HUDEP-2 (cell line): Measurements from ENCODE around the gene PTPRM.
"Not testable (repeated sequence)": the region's sequence is repeated elsewhere in the genome, so short reads cannot be mapped to it uniquely, and the experiment has no call there.

Experiments
- DNase-seq, 76 experiments: peaks; one replicate each; lab custom pipeline; 2025; ENCODE audit not compliant: unreplicated experiment in 76 of 76; lab: John Stamatoyannopoulos, UW

Gene PTPRM

GRCh38 chr18:7921938-7922587 lies 354.9 kb downstream of the PTPRM start:
- DNase-seq: no peak

DNA sequence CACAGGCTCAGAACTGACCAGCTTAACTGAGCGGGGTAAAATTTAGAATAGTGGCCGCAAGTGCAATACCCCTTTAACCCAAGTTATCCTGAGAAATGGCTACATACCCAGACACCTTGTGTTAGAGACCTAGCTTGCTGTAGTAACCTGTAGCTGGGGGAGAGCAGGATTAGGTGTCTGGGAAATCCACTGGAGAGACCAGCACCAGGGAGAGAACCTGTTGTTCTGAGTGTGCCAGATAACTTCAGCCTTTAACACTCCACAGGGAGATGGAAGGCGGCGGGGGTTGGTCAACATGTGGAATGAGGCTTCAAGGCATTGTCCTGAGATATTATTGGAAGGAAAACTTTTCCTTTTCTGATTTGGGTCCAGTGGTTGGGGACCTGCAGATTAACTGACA lies 356.0 kb downstream of the PTPRM start:
- no peak for DNase-seq

DNA sequence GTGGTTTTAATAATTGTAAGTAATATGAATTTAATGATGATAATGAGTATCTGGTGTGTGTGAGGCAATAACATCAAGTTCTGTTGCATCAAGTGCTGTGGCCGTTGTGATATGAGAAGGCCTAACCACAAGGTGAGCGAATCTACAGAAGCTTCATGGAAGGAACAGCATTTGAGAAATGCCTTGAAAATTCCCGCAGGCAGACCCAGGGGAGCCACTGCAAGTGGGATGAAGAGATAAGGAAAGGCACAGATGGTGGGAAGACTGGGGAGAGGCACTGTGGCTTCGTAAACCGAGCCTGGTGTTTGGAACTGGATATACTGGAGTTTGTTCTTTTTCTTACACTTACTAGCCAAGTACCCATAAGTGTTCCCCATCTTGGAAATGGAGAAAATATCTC lies 357.5 kb downstream of the PTPRM start:
- no peak for DNase-seq

DNA sequence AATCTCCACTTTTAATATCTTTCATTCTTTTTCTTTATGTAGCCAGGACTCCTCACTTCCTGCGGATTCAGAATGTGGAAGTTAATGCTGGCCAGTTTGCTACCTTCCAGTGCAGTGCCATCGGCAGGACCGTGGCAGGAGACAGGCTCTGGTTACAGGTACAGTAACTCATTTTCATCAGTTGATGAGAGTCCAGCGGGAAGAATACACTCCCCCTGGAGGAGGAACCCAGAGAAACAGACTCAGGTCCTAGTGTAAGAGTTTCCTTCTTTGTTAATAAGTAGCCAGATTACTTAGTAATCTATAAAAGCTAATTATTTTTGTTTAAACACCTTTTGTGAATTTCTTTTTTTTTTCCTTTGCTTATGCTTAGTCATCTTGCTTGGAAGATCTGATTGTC lies 359.4 kb downstream of the PTPRM start:
- DNase-seq: no peak

DNA sequence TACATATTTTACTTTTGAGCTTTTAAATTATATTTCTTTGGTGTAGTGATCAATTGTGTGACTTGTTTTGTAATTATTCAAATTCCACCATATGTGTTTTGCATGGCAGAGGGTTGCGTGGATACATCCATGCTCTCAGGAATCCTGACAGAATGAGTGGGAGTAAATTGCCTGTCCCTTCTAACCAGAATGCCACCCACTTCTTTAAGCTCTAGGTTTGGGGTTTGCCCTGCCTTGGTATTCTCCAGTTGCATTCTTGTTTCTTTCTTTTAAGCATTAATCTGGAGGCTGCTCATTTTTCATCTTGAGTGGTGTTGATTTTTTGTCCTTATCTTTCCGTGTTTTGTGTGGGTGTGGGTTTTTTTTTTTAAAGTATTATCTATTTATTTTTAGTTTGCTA lies 360.0 kb downstream of the PTPRM start:
- DNase-seq: no peak

DNA sequence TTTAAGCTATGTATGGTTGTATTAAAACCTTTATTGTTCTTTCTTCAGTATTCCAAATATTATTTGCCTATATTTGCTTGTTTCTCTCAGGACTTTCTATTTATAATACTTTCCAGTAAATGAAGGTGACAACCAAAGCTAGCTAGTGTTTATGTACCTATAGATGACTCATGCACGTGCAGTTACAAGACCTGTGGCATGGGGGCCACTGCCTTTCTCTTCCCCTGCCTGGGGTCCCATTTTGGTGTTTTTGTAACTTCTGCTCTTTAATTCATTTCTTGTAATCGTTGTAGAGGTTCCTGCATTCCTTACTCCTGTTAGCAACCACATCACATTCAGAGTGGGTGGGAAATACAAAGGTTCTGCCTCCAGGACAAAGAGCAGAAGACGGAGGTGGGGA lies 364.6 kb downstream of the PTPRM start:
- DNase-seq: no peak

DNA sequence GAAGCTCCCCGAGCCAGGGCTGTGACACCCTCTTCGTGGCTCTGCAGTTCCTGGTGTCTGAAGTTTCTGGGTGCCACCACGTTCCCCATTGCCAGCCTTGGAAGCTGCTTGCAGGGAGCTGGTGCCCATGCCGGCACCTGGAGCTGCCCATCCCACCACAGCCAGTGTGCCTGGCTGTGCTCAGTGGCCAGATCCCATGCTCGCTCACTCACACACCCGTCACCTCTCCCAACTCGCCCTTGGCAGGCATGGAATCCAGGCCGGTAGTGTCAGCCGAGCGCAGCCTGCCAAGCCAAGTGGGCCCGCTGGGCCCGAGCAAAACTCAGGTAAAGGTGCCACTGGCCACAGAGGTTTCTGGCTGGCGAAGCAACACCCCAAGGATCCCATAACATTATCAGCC lies 370.2 kb downstream of the PTPRM start:
- no peak for DNase-seq

- no peak for DNase-seq
Measured at GRCh38 chr18:7939521-7939920, 372.4 kb downstream of the PTPRM start.

- DNase-seq: no peak
Measured at GRCh38 chr18:7940379-7940778, 373.3 kb downstream of the PTPRM start.

GRCh38 chr18:7940971-7941370 lies 373.9 kb downstream of the PTPRM start:
- DNase-seq: no peak

DNA sequence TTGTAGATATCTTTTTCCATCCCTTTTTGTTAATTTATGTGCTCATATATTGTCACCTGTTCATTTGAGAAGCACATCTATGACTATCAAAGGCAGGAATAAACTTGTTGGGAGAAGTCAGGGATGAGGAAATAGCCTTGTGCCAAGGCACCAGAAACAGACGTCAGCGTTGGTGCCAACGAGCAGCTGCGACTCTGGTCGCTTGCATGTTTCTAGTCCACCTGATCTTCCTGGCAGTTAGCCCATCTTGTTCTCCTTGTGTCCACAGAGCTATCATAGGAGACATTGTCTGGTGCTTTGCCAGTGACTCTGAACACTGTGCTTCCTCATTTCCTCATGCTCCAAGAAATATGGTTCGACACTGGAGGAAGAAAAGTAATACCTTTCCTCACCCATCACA lies 374.4 kb downstream of the PTPRM start:
- no peak for DNase-seq

DNA sequence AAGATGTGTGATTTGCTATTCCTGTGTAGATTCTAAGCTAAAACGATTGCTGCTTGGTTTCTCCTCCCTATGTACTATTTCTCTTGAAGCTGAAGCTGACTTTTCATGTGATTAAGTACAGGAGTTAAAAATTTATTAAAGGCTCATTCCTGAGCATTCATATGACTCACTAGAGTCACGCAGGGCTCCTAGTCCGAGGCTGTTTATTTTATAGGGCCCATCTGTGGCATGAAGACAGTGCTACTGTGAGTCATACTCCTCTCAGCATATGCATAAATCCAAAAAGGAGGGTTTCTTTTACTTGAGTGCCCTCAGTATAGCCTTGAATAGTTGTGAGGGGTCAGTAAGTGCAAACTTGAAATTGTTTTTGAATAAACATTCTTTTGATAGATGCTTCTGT lies 378.8 kb downstream of the PTPRM start:
- no peak for DNase-seq

DNA sequence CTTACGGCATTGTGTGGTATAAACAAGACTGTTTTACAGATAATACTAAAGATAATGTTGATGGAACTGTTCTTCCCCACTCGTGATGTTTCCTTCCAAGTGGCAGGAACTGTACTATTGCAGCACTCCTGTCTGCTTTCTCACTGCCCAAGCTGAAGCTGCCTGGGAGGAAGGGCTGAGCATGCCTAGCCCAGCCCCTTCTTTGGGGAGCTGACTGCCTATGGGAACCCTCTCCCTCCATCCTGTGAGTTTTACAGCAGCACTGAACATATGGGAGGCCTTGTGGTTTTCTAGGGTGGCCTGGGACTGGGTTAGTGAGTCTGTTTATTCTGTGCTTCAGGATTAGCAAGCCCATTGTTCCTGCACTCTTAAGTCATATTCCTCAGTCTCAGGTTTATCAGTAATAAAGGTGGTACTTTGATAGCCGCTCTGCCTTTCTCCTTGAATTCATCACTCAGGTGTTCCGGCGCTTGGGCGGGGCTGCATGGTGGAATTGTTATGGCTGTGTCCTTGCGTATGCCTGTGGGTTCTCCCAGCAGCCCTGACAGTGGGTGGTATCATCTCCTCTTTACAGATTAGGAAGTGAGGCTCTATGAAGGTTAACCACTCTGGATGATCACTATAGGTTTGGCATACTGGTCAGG lies 379.7 kb downstream of the PTPRM start:
- DNase-seq: no peak

- no peak for DNase-seq
Measured at GRCh38 chr18:7950380-7951136, 383.4 kb downstream of the PTPRM start.

DNA sequence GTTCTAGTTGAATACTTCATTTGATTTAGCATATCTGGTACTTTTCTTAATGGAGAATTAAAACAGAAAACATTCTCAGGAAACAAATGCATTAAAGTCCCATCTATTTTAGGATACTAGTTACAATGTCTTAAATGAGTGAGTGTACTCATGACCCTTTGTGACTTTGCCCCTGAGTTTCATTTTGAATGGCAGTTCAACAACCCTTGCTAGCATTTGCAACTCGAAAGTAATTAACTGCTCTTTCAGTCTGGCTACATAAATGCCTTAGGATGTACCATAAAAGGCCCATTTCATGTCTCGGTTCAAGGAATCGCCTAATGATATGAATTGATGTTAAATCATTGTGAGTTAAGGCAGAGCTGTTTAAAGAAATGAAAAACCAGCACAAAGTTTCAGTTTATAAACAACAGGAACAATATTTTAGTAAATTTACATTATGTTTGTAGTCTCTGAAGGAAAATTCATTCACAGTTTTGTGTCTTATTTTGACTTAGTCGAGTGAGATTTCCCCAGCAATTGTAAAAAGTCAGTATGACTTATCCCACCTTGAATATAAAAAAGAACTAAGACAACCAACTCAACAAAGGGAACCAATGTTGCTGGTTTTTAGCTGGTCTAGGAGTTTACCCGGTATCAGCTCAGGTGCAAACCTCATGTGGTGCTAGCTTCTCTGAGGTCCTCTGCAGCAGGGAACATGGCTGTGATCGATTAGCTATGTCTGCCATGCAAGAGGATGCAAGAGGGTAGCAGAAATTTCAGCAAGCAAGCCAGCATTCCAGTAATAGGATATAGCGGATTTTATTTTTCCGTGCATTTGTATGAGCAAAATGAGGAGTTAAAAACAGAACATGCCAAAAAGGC lies 386.2 kb downstream of the PTPRM start:
- no peak for DNase-seq

- no peak for DNase-seq
Measured at GRCh38 chr18:7954238-7954637, 387.1 kb downstream of the PTPRM start.

DNA sequence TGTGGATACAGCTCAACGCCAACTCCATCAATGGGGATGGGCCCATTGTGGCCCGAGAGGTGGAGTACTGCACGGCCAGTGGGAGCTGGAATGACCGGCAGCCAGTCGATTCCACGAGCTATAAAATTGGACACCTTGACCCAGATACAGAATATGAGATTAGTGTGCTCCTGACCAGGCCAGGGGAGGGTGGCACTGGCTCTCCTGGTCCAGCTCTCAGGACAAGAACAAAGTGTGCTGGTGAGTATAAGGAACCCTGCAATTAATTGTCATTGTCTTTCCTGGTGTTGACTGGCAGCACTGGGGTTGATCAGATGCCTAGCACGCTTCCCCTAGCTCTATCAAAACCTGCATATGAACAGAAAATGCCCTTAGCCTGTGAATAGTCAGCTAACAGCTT lies 388.1 kb downstream of the PTPRM start:
- no peak for DNase-seq

DNA sequence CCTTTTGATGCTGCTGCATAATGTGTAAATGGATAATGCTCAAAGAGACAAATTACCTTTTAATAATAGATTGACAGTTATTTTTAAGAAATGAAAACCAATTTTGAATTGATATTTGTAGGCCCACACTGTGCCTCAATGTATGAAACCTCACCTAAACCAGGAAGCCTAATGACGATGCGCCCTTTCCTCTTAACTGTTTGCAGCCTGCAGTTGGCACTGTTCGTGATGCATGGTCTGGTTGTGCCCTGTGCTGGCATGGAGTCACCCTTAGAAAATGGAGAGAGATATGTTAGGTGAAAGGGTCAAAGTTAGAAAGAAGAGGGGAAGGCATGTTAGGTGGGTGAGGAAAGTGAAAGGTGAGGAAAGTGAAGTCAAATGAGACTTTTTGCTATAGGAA lies 390.2 kb downstream of the PTPRM start:
- no peak for DNase-seq

- DNase-seq: no peak
Measured at GRCh38 chr18:7958081-7958896, 391.2 kb downstream of the PTPRM start.

DNA sequence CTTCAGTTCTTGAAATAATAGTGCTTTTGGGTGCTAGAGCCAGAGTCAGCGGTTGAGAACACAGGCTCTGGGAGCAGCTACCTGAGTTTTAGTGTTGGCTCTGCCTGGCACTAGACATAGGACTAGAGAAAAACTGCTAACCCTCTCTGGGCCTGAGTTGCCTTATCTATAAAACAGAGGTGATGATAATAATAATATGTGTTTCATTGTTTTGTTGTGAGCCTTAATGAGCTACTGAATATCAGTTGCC lies 391.7 kb downstream of the PTPRM start:
- no peak for DNase-seq

- DNase-seq: not testable (repeated sequence)
Measured at GRCh38 chr18:7966682-7967081, 399.6 kb downstream of the PTPRM start.
